ENCODE measurements around the gene RPUSD1.
A peak's percentile ranks its signal among the peaks of the same experiment; 100 is the strongest.

The RPUSD1 gene

GRCh38 chr16:798666-799065 lies 10.5 kb upstream of the RPUSD1 start:
- no peak for DNase-seq

GRCh38 chr16:797686-798085 lies 9.5 kb upstream of the RPUSD1 start:
- DNase-seq = no peak

- no peak for DNase-seq
These were observed 8.9 kb upstream of the RPUSD1 start for GRCh38 chr16:797120-797420.

- no peak for DNase-seq
These were observed 8.3 kb upstream of the RPUSD1 start for GRCh38 chr16:796296-797119.

- no peak for DNase-seq
These were observed 7.5 kb upstream of the RPUSD1 start for GRCh38 chr16:795580-796229.

- no peak for DNase-seq
These were observed 6.8 kb upstream of the RPUSD1 start for GRCh38 chr16:794853-795466.

GRCh38 chr16:794091-794822 lies 6.1 kb upstream of the RPUSD1 start:
- no peak for DNase-seq

- no peak for DNase-seq
These were observed 5.2 kb upstream of the RPUSD1 start for GRCh38 chr16:793414-793813.

GRCh38 chr16:792221-792995 lies 4.2 kb upstream of the RPUSD1 start:
- no peak for DNase-seq

- DNase-seq = no peak
These were observed 3.0 kb upstream of the RPUSD1 start for GRCh38 chr16:791131-791530.

- DNase-seq = no peak
These were observed 1.9 kb upstream of the RPUSD1 start for GRCh38 chr16:790086-790485.

- DNase-seq = no peak
These were observed 1.1 kb upstream of the RPUSD1 start for GRCh38 chr16:789191-789850.

- peak; percentile 82 for DNase-seq
These were observed 382 bp upstream of the RPUSD1 start, which contains the start of gene CHTF18 for GRCh38 chr16:788399-789126. Gene CHTF18 (plus strand): TSS chr16:788620. CDS start chr16:788685, 65 bp downstream.

GRCh38 chr16:787321-787966 lies 737 bp downstream of the RPUSD1 start:
- DNase-seq = no peak

GRCh38 chr16:785563-786535 lies 2.3 kb downstream of the RPUSD1 start:
- DNase-seq = no peak

- DNase-seq = no peak
These were observed 3.8 kb downstream of the RPUSD1 start for GRCh38 chr16:784431-784830.

GRCh38 chr16:783404-784161 lies 4.6 kb downstream of the RPUSD1 start:
- DNase-seq = no peak

GRCh38 chr16:782766-783403 lies 5.3 kb downstream of the RPUSD1 start:
- DNase-seq = no peak
